Cardiac muscle cell (in vitro differentiated cells and primary cell): ENCODE results near the gene ABCA8. TPM values are rescaled to one million over a fixed set of nuclear protein-coding genes. Genes with fewer than 3 reads are reported as not detected.

Experiments used
- DNase-seq, 2 donors: peaks; one replicate each; pipeline versions ENCODE4 v3.0.0 to v3.0.0-alpha.2; 2010 to 2017; ENCODE audit warnings: low read depth in 1 of 2, low spot score in 1 of 2
- H3K27ac ChIP-seq: fragments of 200-600 bp; sonication (generic); 2 replicates; pipeline ENCODE4 v1.5.1; 2016
- H3K27me3 ChIP-seq: fragments of 200-600 bp; sonication (generic); 2 replicates; pipeline ENCODE4 v1.6.0; 2016; ENCODE audit warnings: control low read depth
- H3K36me3 ChIP-seq: fragments of 200-600 bp; sonication (generic); 2 replicates; pipeline ENCODE4 v1.5.1; 2016; ENCODE audit warnings: control low read depth
- H3K4me1 ChIP-seq: fragments of 200-600 bp; sonication (generic); 2 replicates; pipeline ENCODE4 v1.8.1; 2017; ENCODE audit warnings: low read depth, mild to moderate bottlenecking, mixed run types
- H3K4me3 ChIP-seq: fragments of 200-600 bp; sonication (generic); 2 replicates; pipeline ENCODE4 v1.5.1; 2016; ENCODE audit warnings: mild to moderate bottlenecking
- H3K9me3 ChIP-seq: fragments of 200-600 bp; sonication (generic); 2 replicates; pipeline ENCODE4 v1.5.1; 2017; ENCODE audit warnings: low read depth, mild to moderate bottlenecking, control low read depth
- polyA plus RNA-seq: library from polyadenylated mRNA; unstranded; fragments of >200 nt; fragmentation: Nextera tagmentation; extraction: Ambion mirVana; gene quantifications from 2 replicates; pipeline ENCODE4 v1.2.1, GENCODE V29; 2016
- total RNA-seq: library from RNA; depleted of rRNA; stranded (reverse); fragments of >200 nt; gene quantifications from 2 replicates; pipeline ENCODE4 v1.2.3, GENCODE V29; 2016
- TF ChIP-seq, protein P1 (sequence below): IDR thresholded peaks from 2 replicates; pipeline ENCODE4 v1.5.1; 2012; ENCODE audit warnings: low read depth, mild to moderate bottlenecking, low read length

Gene ABCA8
- total and polyA plus RNA-seq, 2 experiments from 2014 or later, result 10.1 to 10.8 TPM

DNA sequence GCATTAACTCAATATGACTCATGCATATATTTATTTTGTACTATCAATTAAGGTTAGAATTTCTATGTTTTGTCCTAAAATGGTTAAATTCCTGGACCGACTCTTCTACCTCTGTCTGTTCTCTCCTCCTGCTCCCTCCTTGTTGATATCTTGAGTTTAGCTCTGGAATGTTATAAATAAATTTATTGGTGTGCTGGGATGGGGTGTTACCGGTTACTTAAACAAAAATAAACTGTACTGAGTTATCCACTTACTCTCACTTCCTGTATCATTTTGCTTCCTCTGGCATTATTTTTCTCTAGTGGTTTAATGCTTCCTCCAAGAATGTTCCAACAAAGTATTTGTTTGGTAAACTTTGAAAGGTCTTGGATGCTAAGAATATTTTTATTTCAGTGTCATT, 120.1 kb downstream of the ABCA8 start:
- Histone ChIP-seq H3K4me3 (no peak overlapping the region), H3K4me1 (no peaks in the 10 kb centered on the region), H3K27ac (no peak overlapping the region), H3K27me3 (no peaks in the 10 kb centered on the region), H3K36me3 (no peaks in the 10 kb centered on the region), H3K9me3 (no peaks in the 10 kb centered on the region)
- TF ChIP-seq, protein P1, sequence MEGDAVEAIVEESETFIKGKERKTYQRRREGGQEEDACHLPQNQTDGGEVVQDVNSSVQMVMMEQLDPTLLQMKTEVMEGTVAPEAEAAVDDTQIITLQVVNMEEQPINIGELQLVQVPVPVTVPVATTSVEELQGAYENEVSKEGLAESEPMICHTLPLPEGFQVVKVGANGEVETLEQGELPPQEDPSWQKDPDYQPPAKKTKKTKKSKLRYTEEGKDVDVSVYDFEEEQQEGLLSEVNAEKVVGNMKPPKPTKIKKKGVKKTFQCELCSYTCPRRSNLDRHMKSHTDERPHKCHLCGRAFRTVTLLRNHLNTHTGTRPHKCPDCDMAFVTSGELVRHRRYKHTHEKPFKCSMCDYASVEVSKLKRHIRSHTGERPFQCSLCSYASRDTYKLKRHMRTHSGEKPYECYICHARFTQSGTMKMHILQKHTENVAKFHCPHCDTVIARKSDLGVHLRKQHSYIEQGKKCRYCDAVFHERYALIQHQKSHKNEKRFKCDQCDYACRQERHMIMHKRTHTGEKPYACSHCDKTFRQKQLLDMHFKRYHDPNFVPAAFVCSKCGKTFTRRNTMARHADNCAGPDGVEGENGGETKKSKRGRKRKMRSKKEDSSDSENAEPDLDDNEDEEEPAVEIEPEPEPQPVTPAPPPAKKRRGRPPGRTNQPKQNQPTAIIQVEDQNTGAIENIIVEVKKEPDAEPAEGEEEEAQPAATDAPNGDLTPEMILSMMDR, result no peak
- no peak for DNase-seq

DNA sequence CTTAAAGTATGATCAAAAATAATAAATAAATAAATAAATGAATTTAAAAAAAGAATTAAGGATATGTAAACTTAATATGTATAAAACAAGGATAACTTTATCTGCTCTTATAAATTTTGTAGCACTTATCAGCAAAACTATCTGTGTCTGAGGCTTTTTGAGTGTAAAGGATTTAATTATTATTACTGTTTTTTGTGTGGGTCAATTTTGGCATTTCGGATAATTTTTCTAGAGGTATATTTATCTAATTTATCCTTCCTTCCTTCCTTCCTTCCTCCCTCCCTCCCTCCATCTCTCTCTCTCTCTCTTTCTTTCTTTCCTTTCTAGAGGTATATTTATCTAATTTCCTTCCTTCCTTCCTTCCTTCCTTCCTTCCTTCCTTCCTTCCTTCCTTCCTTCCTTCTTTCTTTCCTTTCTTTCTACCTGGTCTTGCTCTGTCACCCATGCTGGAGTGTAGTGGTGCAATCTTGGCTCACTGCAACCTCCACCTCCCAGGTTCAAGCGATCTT, 120.8 kb downstream of the ABCA8 start:
- Histone ChIP-seq H3K36me3 (no peaks in the 10 kb centered on the region), H3K4me1 (no peaks in the 10 kb centered on the region), H3K9me3 (no peaks in the 10 kb centered on the region), H3K27me3 (no peaks in the 10 kb centered on the region), H3K27ac (no peak overlapping the region), H3K4me3 (no peak overlapping the region)
- TF ChIP-seq, protein P1, result no peak
- no peak for DNase-seq

DNA sequence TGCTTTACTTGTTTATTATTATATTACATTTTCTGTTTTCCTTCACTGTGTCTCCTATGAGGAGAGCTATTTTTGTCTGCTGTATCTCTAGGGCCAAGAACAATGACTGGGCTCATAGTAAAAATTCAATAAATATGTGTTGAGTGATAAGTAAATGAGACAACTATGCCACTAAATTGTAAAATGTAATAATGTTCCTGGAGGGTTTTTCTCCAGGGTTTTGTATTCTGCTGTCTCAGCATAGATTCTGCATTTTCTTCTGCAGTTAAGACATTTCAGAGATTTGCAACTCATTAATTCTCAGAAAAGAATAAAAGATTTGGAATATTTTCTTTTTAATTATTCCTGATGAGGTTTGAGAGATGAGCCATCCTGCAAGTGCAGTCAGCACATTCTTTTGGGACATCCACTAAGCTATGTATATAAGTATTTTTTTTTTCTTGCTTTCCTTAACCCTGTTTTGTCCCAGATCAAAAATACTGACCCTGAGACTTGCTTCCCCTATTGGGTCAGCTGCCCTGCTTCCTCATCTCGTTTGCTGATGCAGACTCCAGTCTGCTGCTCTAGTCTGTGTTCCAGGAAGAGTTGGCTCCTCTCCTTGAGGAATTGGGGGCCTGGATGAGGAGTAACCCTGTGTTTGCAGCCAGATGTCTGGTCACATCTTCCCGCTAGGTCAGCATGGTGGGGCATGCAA, 122.9 kb downstream of the ABCA8 start:
- no peak overlapping the region for H3K4me3 ChIP-seq
- DNase-seq, result no peak
- TF ChIP-seq, protein P1, result no peak
- H3K4me1 ChIP-seq, result no peaks in the 10 kb centered on the region
- no peaks in the 10 kb centered on the region for H3K27me3 ChIP-seq
- H3K36me3 ChIP-seq, result no peaks in the 10 kb centered on the region
- no peak overlapping the region for H3K27ac ChIP-seq
- H3K9me3 ChIP-seq, result no peaks in the 10 kb centered on the region

DNA sequence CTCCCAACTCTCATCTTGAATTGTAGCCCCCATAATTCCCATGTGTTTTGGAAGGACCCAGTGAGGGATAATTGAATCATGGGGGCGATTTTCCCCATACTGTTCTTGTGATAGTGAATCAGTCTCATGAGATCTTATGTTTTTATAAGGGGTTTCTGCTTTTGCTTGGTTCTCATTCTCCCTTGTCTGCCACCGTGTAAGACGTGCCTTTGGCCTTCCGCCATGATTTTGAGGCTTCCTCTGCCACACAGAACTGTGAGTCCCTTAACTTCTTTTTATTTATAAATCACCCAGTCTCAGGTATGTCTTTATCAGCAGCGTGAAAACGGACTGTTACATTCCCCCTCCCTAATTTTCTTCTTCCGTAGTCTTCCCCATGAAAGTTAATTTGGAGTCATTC, 124.0 kb downstream of the ABCA8 start:
- no peak for DNase-seq
- no peak overlapping the region for H3K27ac ChIP-seq
- TF ChIP-seq, protein P1, result no peak
- no peaks in the 10 kb centered on the region for H3K4me1 ChIP-seq
- no peaks in the 10 kb centered on the region for H3K9me3 ChIP-seq
- H3K36me3 ChIP-seq, result no peaks in the 10 kb centered on the region
- H3K27me3 ChIP-seq, result no peaks in the 10 kb centered on the region
- H3K4me3 ChIP-seq, result no peak overlapping the region

DNA sequence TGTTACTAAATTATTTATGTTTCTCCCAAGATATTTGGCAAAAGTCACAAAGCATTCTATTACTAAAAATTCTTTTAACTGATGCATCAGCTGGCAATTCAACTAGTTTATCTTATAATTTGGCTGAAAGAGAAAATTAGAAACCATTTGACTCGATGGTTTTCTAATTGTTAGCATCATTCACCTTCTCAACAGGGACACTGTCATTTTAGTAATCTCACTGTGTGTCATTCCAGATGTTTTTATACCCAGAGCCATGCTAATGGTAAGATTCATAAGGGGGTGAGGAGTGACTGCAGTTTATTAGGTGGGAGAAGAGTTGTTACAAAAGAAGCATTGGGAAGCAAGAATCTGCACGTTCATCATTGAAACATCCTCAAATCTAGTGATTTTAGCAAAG, 124.9 kb downstream of the ABCA8 start:
- H3K9me3 ChIP-seq, result no peaks in the 10 kb centered on the region
- no peak overlapping the region for H3K27ac ChIP-seq
- no peaks in the 10 kb centered on the region for H3K36me3 ChIP-seq
- no peaks in the 10 kb centered on the region for H3K4me1 ChIP-seq
- no peak for DNase-seq
- TF ChIP-seq, protein P1, result no peak
- H3K4me3 ChIP-seq, result no peak overlapping the region
- no peaks in the 10 kb centered on the region for H3K27me3 ChIP-seq
